Measurements from ENCODE around the gene JAKMIP1. TPM values are rescaled to one million over a fixed set of nuclear protein-coding genes. Genes with fewer than 3 reads are reported as not detected.

Gene JAKMIP1
- total RNA-seq, 1 experiment from 2014 or later: not detected

DNA sequence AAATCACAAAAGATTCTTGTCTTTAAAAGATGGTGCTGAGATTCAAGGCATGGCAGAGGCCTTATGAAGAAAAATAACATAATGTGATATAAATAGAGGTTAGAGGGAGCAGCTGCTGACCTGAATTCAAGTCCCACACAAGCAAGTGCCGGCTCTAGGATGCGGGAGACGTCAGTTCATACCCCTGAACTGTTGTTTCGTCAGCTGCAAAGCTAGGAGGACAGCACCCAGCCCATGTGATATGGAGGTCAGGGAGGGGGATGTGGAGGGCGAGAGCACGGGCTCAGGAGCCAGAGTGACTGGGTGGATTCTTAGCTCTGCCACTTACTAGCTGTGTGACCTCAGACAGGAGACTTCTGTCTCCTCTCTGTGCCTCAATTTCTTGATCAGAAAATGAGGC is 77.9 kb downstream of the JAKMIP1 start:
- no TSS peak for BruUV-seq (replicated peaks)
- H3K4me3 ChIP-seq: no peak overlapping the region
- H3K9me2 ChIP-seq (ENCODE audit: insufficient read depth): no peaks in the 10 kb centered on the region
- POLR2A ChIA-PET (ENCODE audit: unreplicated experiment): no interaction called here
- no peaks in the 10 kb centered on the region for H3K4me1 ChIP-seq (replicated peaks; ENCODE audit: insufficient read depth)
- H3K27ac ChIP-seq: no peak overlapping the region
- H3F3A ChIP-seq (ENCODE audit: insufficient read depth, low read depth): no peaks in the 10 kb centered on the region
- H4K20me1 ChIP-seq (ENCODE audit: insufficient read depth): no peaks in the 10 kb centered on the region
- CTCF ChIA-PET: no interaction called here
- intact Hi-C loops (cut with micrococcal nuclease; ENCODE audit: unreplicated experiment): no loop called here
- no peaks in the 10 kb centered on the region for H3K79me2 ChIP-seq (ENCODE audit: low read depth)
- peaks cover 55% of the 10 kb centered on the region for H3K27me3 ChIP-seq (ENCODE audit: insufficient read depth, low read depth)
- no peaks in the 10 kb centered on the region for H3K36me3 ChIP-seq (ENCODE audit: low read depth)
- TF ChIP-seq, protein P1, sequence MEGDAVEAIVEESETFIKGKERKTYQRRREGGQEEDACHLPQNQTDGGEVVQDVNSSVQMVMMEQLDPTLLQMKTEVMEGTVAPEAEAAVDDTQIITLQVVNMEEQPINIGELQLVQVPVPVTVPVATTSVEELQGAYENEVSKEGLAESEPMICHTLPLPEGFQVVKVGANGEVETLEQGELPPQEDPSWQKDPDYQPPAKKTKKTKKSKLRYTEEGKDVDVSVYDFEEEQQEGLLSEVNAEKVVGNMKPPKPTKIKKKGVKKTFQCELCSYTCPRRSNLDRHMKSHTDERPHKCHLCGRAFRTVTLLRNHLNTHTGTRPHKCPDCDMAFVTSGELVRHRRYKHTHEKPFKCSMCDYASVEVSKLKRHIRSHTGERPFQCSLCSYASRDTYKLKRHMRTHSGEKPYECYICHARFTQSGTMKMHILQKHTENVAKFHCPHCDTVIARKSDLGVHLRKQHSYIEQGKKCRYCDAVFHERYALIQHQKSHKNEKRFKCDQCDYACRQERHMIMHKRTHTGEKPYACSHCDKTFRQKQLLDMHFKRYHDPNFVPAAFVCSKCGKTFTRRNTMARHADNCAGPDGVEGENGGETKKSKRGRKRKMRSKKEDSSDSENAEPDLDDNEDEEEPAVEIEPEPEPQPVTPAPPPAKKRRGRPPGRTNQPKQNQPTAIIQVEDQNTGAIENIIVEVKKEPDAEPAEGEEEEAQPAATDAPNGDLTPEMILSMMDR (conservative IDR thresholded peaks at IDR 0.05): no peak
- no peak for TF ChIP-seq EZH2 (IDR thresholded peaks at IDR 0.05; ENCODE audit: low read depth)
- no peak overlapping the region for H2AFZ ChIP-seq
- no peaks in the 10 kb centered on the region for H3K9me3 ChIP-seq (ENCODE audit: insufficient read depth, low read depth)
- no peak for DNase-seq
- no peak overlapping the region for H3K4me2 ChIP-seq

DNA sequence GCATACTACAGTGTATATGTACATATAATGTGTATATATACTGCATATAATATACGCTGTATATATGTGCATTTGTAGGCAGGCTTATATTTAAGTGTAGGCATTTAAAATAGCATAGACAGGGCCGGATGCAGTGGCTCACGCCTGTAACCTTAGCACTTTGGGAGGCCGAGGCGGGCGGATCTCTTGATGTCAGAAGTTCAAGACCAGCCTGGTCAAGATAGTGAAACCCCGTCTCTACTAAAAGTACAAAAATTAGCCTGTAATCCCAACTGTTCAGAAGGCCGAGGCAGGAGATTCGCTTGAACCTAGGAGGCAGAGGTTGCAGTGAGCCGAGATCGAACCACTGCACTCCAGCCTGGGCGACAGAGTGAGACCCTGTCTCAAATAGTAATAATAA is 78.4 kb downstream of the JAKMIP1 start:
- Histone ChIP-seq H2AFZ (no peak overlapping the region), H3K4me3 (no peak overlapping the region), H3K79me2 (ENCODE audit: low read depth) (no peaks in the 10 kb centered on the region), H3K27me3 (ENCODE audit: insufficient read depth, low read depth) (peaks cover 57% of the 10 kb centered on the region), H3K9me3 (ENCODE audit: insufficient read depth, low read depth) (no peaks in the 10 kb centered on the region), H3K4me1 (replicated peaks; ENCODE audit: insufficient read depth) (no peaks in the 10 kb centered on the region), H3K4me2 (no peak overlapping the region), H4K20me1 (ENCODE audit: insufficient read depth) (no peaks in the 10 kb centered on the region), H3K27ac (no peak overlapping the region), H3K9me2 (ENCODE audit: insufficient read depth) (no peaks in the 10 kb centered on the region), H3F3A (ENCODE audit: insufficient read depth, low read depth) (no peaks in the 10 kb centered on the region), H3K36me3 (ENCODE audit: low read depth) (no peaks in the 10 kb centered on the region)
- ChIA-PET CTCF (no interaction called here), POLR2A (ENCODE audit: unreplicated experiment) (no interaction called here)
- BruUV-seq (replicated peaks): no TSS peak
- intact Hi-C loops (cut with micrococcal nuclease; ENCODE audit: unreplicated experiment): no loop called here
- no peak for DNase-seq
- TF ChIP-seq, protein P1 (conservative IDR thresholded peaks at IDR 0.05): no peak
- TF ChIP-seq EZH2 (IDR thresholded peaks at IDR 0.05; ENCODE audit: low read depth): no peak

DNA sequence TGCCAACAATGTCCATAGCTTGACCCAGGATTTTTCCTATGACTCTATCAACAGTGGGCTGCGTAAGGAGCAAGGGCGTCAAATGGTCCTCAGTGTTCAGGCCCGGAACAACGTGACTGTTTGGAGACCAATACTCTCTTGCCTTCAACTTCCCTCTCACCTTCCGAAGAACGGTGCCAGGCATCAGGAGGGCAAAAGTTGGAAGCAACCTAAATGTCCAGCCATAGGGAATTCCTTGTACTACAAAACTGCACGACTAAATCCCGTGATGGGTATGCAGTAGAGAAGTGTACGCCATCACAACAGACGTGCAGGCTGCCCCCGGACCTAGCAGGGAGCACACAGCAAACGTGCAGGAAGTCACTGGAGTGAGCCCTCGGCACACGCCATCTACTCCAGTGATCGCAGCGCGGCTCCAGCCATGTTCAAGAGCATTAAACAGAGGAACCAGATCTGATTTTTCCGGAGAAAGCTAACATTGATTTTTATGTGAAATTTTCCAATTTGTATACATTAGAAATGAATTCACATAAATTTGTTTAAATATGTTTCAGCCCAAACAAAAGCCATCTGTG is 79.0 kb downstream of the JAKMIP1 start:
- POLR2A ChIA-PET (ENCODE audit: unreplicated experiment): no interaction called here

More for the DNA sequence above, 79.0 kb downstream of the JAKMIP1 start:
- Histone ChIP-seq H3K4me2 (no peak overlapping the region), H3K9me2 (ENCODE audit: insufficient read depth) (no peaks in the 10 kb centered on the region), H4K20me1 (ENCODE audit: insufficient read depth) (no peaks in the 10 kb centered on the region), H3K27ac (no peak overlapping the region), H3K9me3 (ENCODE audit: insufficient read depth, low read depth) (no peaks in the 10 kb centered on the region), H3K36me3 (ENCODE audit: low read depth) (no peaks in the 10 kb centered on the region), H3F3A (ENCODE audit: insufficient read depth, low read depth) (no peaks in the 10 kb centered on the region), H3K4me1 (replicated peaks; ENCODE audit: insufficient read depth) (no peaks in the 10 kb centered on the region), H2AFZ (no peak overlapping the region), H3K27me3 (ENCODE audit: insufficient read depth, low read depth) (peaks cover 63% of the 10 kb centered on the region), H3K79me2 (ENCODE audit: low read depth) (no peaks in the 10 kb centered on the region), H3K4me3 (no peak overlapping the region)
- no peak for DNase-seq
- intact Hi-C loops (cut with micrococcal nuclease; ENCODE audit: unreplicated experiment): no loop called here
- BruUV-seq (replicated peaks): no TSS peak
- TF ChIP-seq EZH2 (IDR thresholded peaks at IDR 0.05; ENCODE audit: low read depth): no peak
- TF ChIP-seq, protein P1 (conservative IDR thresholded peaks at IDR 0.05): no peak
- CTCF ChIA-PET: no interaction called here

Data from PC-9 (cell line).